ENCODE results near the gene AGA.

The AGA gene

GRCh38 chr4:177386278-177386815, 55.9 kb downstream of the AGA start:
- H3K27me3 ChIP-seq = peaks cover 0 to 2% of the 10 kb centered on the region in 2 donors
- H3K4me3 ChIP-seq = no peak overlapping the region
- intact Hi-C loops (cut with DNase I; ENCODE audit: low total_unique reads) = no loop called here
- no peaks in the 10 kb centered on the region for H3K36me3 ChIP-seq
- DNase-seq = no peak
- H3K27ac ChIP-seq = no peak overlapping the region
- no peak for TF ChIP-seq CTCF (IDR thresholded peaks at IDR 0.05)
- no peaks in the 10 kb centered on the region for H3K9me3 ChIP-seq
- H3K4me1 ChIP-seq = peaks cover 0 to 12% (median 2%) of the 10 kb centered on the region in 4 donors

- Histone ChIP-seq H3K27me3 (peaks cover 0 to 2% of the 10 kb centered on the region in 2 donors), H3K27ac (no peak overlapping the region), H3K4me3 (no peak overlapping the region), H3K9me3 (no peaks in the 10 kb centered on the region), H3K36me3 (no peaks in the 10 kb centered on the region), H3K4me1 (peaks cover 0 to 12% (median 2%) of the 10 kb centered on the region in 4 donors)
- TF ChIP-seq CTCF (IDR thresholded peaks at IDR 0.05) = no peak
- DNase-seq = no peak
- intact Hi-C loops (cut with DNase I; ENCODE audit: low total_unique reads) = no loop called here
These were observed 56.5 kb downstream of the AGA start for GRCh38 chr4:177385576-177386277.

GRCh38 chr4:177384856-177385397, 57.3 kb downstream of the AGA start:
- Histone ChIP-seq H3K27me3 (peaks cover 0 to 2% of the 10 kb centered on the region in 2 donors), H3K4me1 (peaks cover 0 to 12% (median 2%) of the 10 kb centered on the region in 4 donors), H3K4me3 (no peak overlapping the region), H3K36me3 (no peaks in the 10 kb centered on the region), H3K27ac (no peak overlapping the region), H3K9me3 (no peaks in the 10 kb centered on the region)
- no peak for TF ChIP-seq CTCF (IDR thresholded peaks at IDR 0.05)
- intact Hi-C loops (cut with DNase I; ENCODE audit: low total_unique reads) = no loop called here
- DNase-seq = no peak

GRCh38 chr4:177381762-177382310, 60.4 kb downstream of the AGA start:
- no peak overlapping the region for H3K4me3 ChIP-seq
- no peak for TF ChIP-seq CTCF (IDR thresholded peaks at IDR 0.05)
- intact Hi-C loops (cut with DNase I; ENCODE audit: low total_unique reads) = no loop called here
- no peaks in the 10 kb centered on the region for H3K36me3 ChIP-seq
- H3K4me1 ChIP-seq = peaks cover 0 to 12% (median 2%) of the 10 kb centered on the region in 4 donors
- H3K27ac ChIP-seq = no peak overlapping the region
- DNase-seq = no peak
- no peaks in the 10 kb centered on the region for H3K9me3 ChIP-seq
- H3K27me3 ChIP-seq = peaks cover 0 to 2% of the 10 kb centered on the region in 2 donors
